NCI-H1436 treated with DMSO at 0.1 percent for 48 hours (cell line): ENCODE data around the gene FKBP6.
"Not testable (repeated sequence)": the region's sequence is repeated elsewhere in the genome, so short reads cannot be mapped to it uniquely, and the experiment has no call there.

Experiments used
- DNase-seq: peaks from one replicate; lab custom pipeline; 2025; lab: John Stamatoyannopoulos, UW

The FKBP6 gene

DNA sequence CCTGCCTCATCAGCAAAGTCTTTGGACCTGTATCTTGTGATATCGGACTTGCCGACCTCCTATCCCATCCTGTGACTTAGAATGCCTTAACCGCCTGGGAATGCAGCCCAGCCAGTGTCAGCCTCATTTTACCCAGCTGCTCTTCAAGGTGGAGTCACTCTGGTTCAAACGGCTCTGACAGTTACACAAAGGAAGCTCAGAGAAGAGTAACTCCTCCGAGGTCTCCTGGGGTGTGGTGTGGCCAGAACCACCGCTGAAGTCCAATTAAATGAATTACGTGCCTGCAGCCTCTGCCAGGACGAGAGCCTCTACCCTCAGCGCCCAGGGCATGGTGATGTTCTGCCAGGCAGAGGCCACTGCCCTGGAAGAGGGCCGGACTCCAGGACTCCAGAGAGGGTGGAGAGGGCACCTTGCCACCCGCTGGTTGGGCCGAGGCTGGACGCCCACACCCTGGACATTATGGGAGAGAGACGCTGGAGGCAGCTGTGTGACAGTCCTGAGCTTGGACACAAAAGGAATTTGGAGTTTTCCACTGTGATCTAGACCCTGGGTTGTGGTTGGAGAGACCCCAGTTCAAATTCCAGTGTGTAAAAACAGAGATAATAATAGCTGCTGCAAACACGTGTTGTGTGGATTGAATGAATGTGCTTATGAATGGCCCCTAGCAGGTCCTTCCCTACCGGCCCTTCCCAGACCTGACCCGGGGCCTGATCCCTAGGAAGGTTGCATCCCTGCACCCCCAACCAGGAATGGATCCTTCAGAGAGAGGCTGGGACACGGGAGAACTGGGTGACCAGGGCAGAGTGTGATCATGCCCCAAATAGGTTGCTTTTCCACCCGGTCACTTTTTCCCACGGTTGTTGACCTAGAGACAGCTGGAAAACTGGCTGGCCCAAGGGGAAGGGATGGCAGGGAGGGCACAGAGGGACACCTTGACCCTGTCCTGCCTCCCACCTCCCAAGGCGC lies 67.9 kb downstream of the FKBP6 start:
- DNase-seq: no peak

DNA sequence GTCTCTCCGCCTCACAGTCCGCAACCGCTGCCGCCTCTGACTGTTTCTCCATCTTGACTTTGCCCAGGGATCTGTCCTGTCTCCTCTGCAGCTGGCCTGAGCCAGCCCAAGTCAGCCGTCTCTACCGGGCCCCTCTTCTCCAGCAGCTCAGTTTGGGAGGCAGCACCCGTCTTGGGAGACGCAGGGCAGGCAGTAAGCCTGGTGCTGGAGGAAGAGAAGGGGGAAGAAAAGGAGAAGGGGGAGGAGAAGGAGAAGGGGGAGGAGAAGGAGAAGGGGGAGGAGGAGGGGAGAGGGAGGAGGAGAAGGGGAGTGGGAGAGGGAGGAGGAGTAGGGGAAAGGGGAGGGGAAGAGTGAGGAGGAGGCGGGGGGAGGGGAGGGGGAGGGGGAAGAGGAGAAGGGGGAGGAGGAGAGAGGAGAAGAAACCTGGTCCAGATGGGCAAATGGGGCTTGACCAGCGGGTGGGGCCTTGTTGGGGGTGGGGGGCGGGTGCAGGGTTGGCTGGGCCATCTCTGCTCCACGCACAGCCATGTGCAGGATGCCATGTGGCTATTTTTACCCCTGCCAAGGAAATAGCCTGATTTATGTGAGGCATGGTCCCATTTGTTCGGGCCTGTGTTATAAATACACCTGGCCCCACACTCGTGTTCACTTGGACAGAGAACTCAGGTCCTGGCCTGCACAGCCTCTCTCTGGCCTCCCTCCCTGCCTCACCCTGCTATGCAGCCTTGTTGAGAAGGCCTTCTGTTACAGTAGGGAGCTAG lies 69.7 kb downstream of the FKBP6 start:
- no peak for DNase-seq

DNA sequence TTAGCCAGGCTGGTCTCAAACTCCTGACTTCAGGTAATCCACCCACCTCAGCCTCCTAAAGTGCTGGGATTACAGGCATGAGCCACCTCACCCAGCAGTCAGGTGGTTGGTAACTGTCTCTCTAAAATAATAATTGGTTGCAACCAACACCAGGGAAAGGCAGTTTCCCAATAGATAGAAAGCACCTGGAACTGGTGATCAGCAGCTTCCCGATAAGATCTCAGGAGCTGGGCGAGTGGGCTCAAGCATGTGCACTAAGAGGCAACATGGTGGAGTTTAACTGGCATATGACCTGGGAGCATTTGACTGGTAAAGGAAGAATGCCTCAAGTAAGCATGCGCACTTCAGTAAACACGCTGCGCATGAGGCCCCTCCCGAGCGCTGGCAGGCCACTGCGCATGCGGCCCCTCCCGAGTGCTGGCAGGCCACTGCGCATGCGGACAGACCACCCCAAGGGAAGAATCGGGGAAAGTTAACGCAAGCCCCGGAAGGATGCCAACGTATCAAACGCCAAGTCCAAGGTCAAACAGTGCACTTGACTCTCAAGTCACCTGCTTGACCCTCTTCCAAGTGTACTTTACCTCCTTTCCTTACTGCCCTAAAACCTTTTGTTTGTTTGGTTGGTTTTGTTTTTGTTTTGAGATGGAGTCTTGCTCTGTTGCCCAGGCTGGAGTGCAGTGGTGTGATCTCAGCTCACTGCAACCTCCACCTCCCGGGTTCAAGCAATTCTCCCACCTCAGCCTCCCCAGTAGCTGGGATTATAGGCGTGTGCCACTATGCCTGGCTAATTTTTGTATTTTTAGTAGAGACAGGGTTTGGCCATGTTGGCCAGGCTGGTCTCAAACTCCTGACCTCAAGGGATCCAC lies 71.5 kb downstream of the FKBP6 start:
- DNase-seq: not testable (repeated sequence)

DNA sequence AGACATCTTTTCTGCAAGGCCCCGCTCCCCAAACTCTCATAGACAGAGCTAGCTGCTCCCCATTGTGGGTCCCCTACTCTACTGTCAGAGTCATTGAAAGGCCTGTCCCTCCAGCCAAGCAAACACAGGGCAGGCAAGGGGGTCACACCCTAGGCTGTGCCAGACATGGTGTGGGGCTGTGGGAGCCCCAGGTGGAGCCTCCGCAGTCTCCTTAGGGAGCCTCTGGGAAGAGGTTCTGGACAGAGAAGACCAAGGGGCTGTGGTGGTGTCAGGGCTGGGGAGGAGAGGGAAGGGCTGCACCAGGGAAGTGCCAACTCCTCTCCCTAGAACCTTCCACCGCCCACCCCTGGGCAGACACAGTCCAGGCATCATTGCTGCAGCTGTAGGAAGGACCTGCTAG lies 76.9 kb downstream of the FKBP6 start:
- not testable (repeated sequence) for DNase-seq
